WTC11 (cell line): ENCODE data around the gene SMAD6. TPM values are rescaled to one million over a fixed set of nuclear protein-coding genes. Genes with fewer than 3 reads are reported as not detected.

Source experiments
- ATAC-seq: fragments of 200-7000 bp; cut with Tn5 transposase; 2 replicates; pipeline ENCODE4 v1.10.0; 2021; ENCODE audit warnings: mild to moderate bottlenecking, moderate library complexity
- CTCF ChIA-PET: fragments of 300-600 bp; sonication (Branson Sonifier 250); formaldehyde crosslinking; loops from one replicate; lab custom pipeline; 2021; ENCODE audit warnings: antibody characterized with exemption; lab: Charles Lee
- POLR2A ChIA-PET: fragments of 350-600 bp; sonication (Branson Sonifier 250); formaldehyde crosslinking; loops from one replicate; lab custom pipeline; 2021; ENCODE audit warnings: antibody characterized with exemption; lab: Charles Lee
- DNase-seq: peaks from one replicate; pipeline ENCODE4 v3.0.0; 2021; ENCODE audit warnings: low spot score
- H3K27ac Mint-ChIP-seq: 2 replicates; pipeline ENCODE4 v1.8.0; 2021; ENCODE audit warnings: mixed read lengths
- H3K27me3 Mint-ChIP-seq: 2 replicates; pipeline ENCODE4 v1.8.0; 2021; ENCODE audit warnings: low read depth, mild to moderate bottlenecking, moderate library complexity, mixed read lengths
- H3K36me3 Mint-ChIP-seq: 2 replicates; pipeline ENCODE4 v1.8.0; 2021; ENCODE audit warnings: mixed read lengths
- H3K4me1 Mint-ChIP-seq: 2 replicates; pipeline ENCODE4 v1.8.0; 2022; ENCODE audit warnings: mixed read lengths
- H3K4me3 Mint-ChIP-seq: 2 replicates; pipeline ENCODE4 v1.8.0; 2021; ENCODE audit warnings: mild to moderate bottlenecking, moderate library complexity, mixed read lengths
- H3K9me3 Mint-ChIP-seq: 2 replicates; pipeline ENCODE4 v1.8.0; 2021; ENCODE audit warnings: mixed read lengths
- ESRRA ChIP-seq: sonication (generic); formaldehyde crosslinking; IDR thresholded peaks from 2 replicates; pipeline ENCODE4 v1.8.1; 2022; ENCODE audit warnings: mild to moderate bottlenecking, missing genetic modification reagents, borderline replicate concordance
- FOXK1 ChIP-seq: sonication (generic); formaldehyde crosslinking; IDR thresholded peaks from 2 replicates; pipeline ENCODE4 v1.8.0; 2022; ENCODE audit warnings: mild to moderate bottlenecking, moderate library complexity, missing genetic modification reagents
- FOXP1 ChIP-seq: sonication (generic); formaldehyde crosslinking; IDR thresholded peaks from 2 replicates; pipeline ENCODE4 v1.8.0; 2022; ENCODE audit warnings: missing genetic modification reagents, mild to moderate bottlenecking, moderate library complexity, borderline replicate concordance
- HMGXB4 ChIP-seq: sonication (generic); formaldehyde crosslinking; IDR thresholded peaks from 2 replicates; pipeline ENCODE4 v1.8.1; 2023; ENCODE audit warnings: mild to moderate bottlenecking, moderate library complexity, missing genetic modification reagents
- PRRX2 ChIP-seq: fragments of 250-450 bp; sonication (Bioruptor Pico); IDR thresholded peaks from 2 replicates; pipeline ENCODE4 v1.8.0; 2021; ENCODE audit warnings: mild to moderate bottlenecking
- TEAD1 ChIP-seq: sonication (generic); formaldehyde crosslinking; IDR thresholded peaks from 2 replicates; pipeline ENCODE4 v1.8.0; 2022; ENCODE audit warnings: mild to moderate bottlenecking, missing genetic modification reagents
- ZNF423 ChIP-seq: fragments of 250-450 bp; sonication (Bioruptor Pico); IDR thresholded peaks from 2 replicates; pipeline ENCODE4 v2.1.2; 2022; ENCODE audit warnings: mild to moderate bottlenecking, moderate library complexity
- total RNA-seq: library from RNA; stranded (reverse); gene quantifications from 3 replicates; pipeline ENCODE4 v1.2.3, GENCODE V29; 2021
- TF ChIP-seq, protein P1 (sequence below): sonication (generic); formaldehyde crosslinking; IDR thresholded peaks from 2 replicates; pipeline ENCODE4 v1.8.1; 2022; ENCODE audit warnings: low read depth, missing genetic modification reagents, borderline replicate concordance
- TF ChIP-seq, protein P2 (sequence below): sonication (generic); formaldehyde crosslinking; conservative IDR thresholded peaks from 2 replicates; pipeline ENCODE4 v1.8.1; 2023; ENCODE audit warnings: mild to moderate bottlenecking, low read depth, missing genetic modification reagents, moderate library complexity
- TF ChIP-seq, protein P3 (sequence below): sonication (generic); formaldehyde crosslinking; IDR thresholded peaks from 2 replicates; pipeline ENCODE4 v1.8.1; 2023; ENCODE audit warnings: mild to moderate bottlenecking, missing genetic modification reagents, moderate library complexity
- TF ChIP-seq, protein P4 (sequence below): sonication (generic); formaldehyde crosslinking; IDR thresholded peaks from 2 replicates; pipeline ENCODE4 v1.8.1; 2022; ENCODE audit warnings: low read depth, mild to moderate bottlenecking, moderate library complexity, missing genetic modification reagents, borderline replicate concordance

SMAD6 gene
- total RNA-seq, 1 experiment from 2014 or later: 13.9 TPM

- TF ChIP-seq HMGXB4 (CRISPR knock-in tag): 0 out of 2 replicates have a peak, but pooled peaks have one; percentile 43
Measured at GRCh38 chr15:66702787-66703539, 927 bp downstream of the SMAD6 start (continued).

DNA sequence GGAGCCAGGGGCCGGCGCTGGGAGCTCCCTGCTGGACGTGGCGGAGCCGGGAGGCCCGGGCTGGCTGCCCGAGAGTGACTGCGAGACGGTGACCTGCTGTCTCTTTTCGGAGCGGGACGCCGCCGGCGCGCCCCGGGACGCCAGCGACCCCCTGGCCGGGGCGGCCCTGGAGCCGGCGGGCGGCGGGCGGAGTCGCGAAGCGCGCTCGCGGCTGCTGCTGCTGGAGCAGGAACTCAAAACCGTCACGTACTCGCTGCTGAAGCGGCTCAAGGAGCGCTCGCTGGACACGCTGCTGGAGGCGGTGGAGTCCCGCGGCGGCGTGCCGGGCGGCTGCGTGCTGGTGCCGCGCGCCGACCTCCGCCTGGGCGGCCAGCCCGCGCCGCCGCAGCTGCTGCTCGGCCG is 1.5 kb downstream of the SMAD6 start:
- no peak overlapping the region for H3K27ac Mint-ChIP-seq
- ChIA-PET POLR2A (interaction anchor here (0.6 kb wide), 1 partner anchor 419 kb away, joined by 4 read pairs; no protein-coding TSS in a partner anchor), CTCF (interaction anchor here (0.9 to 8.2 kb wide), 10 partner anchors 11 to 148 kb away, joined by 3 to 87 read pairs (median 4); no protein-coding TSS in a partner anchor)
- H3K36me3 Mint-ChIP-seq: no peaks in the 10 kb centered on the region; the same call in 1 of the 2 replicates
- H3K4me1 Mint-ChIP-seq: peaks cover 48% of the 10 kb centered on the region
- TF ChIP-seq, protein P1, sequence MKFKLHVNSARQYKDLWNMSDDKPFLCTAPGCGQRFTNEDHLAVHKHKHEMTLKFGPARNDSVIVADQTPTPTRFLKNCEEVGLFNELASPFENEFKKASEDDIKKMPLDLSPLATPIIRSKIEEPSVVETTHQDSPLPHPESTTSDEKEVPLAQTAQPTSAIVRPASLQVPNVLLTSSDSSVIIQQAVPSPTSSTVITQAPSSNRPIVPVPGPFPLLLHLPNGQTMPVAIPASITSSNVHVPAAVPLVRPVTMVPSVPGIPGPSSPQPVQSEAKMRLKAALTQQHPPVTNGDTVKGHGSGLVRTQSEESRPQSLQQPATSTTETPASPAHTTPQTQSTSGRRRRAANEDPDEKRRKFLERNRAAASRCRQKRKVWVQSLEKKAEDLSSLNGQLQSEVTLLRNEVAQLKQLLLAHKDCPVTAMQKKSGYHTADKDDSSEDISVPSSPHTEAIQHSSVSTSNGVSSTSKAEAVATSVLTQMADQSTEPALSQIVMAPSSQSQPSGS (CRISPR knock-in tag): no peak
- TF ChIP-seq FOXP1 (CRISPR knock-in tag) (peak; percentile 31; the same call in 1 of the 2 replicates), FOXK1 (CRISPR knock-in tag) (no peak), ZNF423 (CRISPR knock-in tag) (peak; percentile 91)
- peaks cover 29% of the 10 kb centered on the region for H3K27me3 Mint-ChIP-seq
- no peaks in the 10 kb centered on the region for H3K9me3 Mint-ChIP-seq
- H3K4me3 Mint-ChIP-seq: no peak overlapping the region
- ATAC-seq: no peak
- peak; percentile 20 for DNase-seq

DNA sequence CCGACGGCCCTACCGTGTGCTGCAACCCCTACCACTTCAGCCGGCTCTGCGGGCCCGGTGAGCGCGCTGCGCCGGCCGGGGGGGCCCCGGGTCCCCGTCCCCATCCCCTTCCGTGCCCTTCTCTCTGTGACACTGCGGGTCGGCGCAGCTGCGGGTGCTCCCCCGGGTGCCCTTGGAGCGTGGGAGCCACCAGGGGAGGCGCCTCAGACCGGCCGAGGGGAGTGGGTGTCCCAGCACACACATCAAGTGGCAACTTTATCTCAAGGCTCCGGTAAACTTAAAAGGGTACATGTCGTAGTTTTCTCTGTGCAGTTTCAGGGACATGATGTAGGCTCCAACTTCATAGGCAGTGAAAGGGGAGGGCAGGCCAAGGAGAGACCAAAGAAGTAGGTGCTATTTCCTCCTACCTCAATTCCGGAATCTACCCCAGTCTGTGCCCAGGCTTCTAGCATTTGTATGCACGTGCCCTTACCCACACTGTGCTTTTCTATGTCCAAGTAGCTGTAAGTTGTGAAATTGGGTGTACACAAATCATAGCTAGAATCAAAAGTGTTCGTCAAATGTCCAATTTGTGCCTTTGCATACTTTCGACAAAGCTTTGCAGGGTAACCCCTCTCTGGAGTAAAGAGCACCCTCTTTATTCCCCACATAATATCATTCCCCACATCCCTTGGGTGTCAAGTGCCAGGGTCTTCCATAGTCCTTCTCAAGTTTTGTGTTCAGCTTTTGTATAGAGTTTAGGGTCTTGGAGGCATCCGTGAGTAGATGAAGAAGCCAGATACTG is 2.2 kb downstream of the SMAD6 start:
- no peaks in the 10 kb centered on the region for H3K9me3 Mint-ChIP-seq
- CTCF ChIA-PET: interaction anchor here (1.4 to 8.2 kb wide), 6 partner anchors 31 to 147 kb away, joined by 4 to 87 read pairs (median 32); no protein-coding TSS in a partner anchor
- no peak overlapping the region for H3K27ac Mint-ChIP-seq
- no peaks in the 10 kb centered on the region; the same call in 1 of the 2 replicates for H3K36me3 Mint-ChIP-seq
- H3K27me3 Mint-ChIP-seq: peaks cover 29% of the 10 kb centered on the region
- TF ChIP-seq TEAD1 (CRISPR knock-in tag) (no peak), ESRRA (no peak), FOXK1 (CRISPR knock-in tag) (no peak), PRRX2 (no peak)
- TF ChIP-seq, protein P2, sequence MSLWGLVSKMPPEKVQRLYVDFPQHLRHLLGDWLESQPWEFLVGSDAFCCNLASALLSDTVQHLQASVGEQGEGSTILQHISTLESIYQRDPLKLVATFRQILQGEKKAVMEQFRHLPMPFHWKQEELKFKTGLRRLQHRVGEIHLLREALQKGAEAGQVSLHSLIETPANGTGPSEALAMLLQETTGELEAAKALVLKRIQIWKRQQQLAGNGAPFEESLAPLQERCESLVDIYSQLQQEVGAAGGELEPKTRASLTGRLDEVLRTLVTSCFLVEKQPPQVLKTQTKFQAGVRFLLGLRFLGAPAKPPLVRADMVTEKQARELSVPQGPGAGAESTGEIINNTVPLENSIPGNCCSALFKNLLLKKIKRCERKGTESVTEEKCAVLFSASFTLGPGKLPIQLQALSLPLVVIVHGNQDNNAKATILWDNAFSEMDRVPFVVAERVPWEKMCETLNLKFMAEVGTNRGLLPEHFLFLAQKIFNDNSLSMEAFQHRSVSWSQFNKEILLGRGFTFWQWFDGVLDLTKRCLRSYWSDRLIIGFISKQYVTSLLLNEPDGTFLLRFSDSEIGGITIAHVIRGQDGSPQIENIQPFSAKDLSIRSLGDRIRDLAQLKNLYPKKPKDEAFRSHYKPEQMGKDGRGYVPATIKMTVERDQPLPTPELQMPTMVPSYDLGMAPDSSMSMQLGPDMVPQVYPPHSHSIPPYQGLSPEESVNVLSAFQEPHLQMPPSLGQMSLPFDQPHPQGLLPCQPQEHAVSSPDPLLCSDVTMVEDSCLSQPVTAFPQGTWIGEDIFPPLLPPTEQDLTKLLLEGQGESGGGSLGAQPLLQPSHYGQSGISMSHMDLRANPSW (CRISPR knock-in tag): no peak
- TF ChIP-seq, protein P3, sequence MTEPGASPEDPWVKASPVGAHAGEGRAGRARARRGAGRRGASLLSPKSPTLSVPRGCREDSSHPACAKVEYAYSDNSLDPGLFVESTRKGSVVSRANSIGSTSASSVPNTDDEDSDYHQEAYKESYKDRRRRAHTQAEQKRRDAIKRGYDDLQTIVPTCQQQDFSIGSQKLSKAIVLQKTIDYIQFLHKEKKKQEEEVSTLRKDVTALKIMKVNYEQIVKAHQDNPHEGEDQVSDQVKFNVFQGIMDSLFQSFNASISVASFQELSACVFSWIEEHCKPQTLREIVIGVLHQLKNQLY: no peak
- TF ChIP-seq, protein P4, sequence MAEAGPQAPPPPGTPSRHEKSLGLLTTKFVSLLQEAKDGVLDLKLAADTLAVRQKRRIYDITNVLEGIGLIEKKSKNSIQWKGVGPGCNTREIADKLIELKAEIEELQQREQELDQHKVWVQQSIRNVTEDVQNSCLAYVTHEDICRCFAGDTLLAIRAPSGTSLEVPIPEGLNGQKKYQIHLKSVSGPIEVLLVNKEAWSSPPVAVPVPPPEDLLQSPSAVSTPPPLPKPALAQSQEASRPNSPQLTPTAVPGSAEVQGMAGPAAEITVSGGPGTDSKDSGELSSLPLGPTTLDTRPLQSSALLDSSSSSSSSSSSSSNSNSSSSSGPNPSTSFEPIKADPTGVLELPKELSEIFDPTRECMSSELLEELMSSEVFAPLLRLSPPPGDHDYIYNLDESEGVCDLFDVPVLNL (CRISPR knock-in tag): no peak
- POLR2A ChIA-PET: interaction anchor here (0.6 kb wide), 1 partner anchor 48 kb away, joined by 3 read pairs; no protein-coding TSS in a partner anchor
- no peak for DNase-seq
- ATAC-seq: no peak
- peak overlapping the region; percentile 78 for H3K4me3 Mint-ChIP-seq
- peaks cover 42% of the 10 kb centered on the region for H3K4me1 Mint-ChIP-seq
